AML-193 (cell line): ENCODE data around the gene BEND3.
"Not testable (repeated sequence)": the region's sequence is repeated elsewhere in the genome, so short reads cannot be mapped to it uniquely, and the experiment has no call there.

Source experiments
- DNase-seq, 2 experiments: peaks; one replicate each; lab custom pipeline; 2025; lab: John Stamatoyannopoulos, UW

Gene BEND3

DNA sequence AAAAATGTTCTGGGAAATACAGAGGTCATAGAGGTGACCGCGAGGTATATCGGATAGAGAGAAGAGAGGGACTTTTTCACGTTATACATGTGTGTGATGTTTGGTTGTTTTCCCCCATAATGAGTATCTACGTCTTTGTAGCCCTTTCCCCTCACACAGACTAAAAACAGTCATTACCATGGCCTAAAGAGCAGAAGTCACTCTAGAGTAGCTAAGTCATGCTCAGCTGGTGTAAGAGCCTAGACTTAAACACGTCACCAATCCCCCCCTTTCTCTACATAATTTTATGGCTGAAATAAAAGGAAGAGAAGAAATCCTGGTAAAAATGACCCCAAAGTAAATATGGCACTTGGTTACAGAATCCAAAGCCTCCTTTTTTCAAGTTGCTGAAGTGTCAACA lies 6.0 kb upstream of the BEND3 start:
- no peak for DNase-seq

DNA sequence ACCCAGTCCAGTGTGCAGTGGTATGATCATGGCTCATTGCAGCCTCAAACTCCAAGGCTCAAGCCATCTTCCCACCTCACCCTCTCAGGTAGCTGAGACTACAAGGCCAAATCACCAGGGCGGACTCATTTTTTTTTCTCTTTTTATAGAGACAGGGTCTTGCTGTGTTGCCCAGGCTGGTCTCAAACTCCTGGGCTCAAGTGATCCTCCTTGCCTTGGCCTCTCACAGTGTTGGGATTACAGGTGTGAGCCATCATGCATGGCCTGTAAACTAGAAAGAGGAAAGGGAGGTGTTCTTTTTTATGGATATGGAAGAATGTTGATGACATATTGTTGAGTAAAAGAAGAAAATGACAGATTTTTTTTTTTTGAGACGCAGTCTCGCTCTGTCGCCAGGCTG lies 5.1 kb upstream of the BEND3 start:
- no peak for DNase-seq

DNA sequence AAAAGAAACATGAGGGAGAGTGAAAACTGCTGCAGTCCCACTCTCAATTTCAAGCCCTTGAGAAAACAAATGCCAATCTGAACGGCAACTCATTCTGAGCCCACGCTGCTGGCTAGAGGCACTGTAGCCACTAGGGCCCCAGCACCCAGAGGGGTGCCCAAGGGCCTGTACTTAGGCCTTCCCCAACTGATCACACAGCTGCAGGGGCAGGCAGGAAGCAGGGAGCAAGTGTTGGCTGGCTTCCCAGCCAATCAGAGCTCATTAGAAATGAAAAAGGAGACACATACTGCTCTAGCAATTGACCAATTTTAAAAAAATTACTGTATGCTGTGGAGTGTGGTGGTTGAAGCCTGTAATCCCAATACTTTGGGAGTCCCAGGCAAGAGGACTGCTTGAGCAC lies 3.7 kb upstream of the BEND3 start:
- DNase-seq, result no peak

DNA sequence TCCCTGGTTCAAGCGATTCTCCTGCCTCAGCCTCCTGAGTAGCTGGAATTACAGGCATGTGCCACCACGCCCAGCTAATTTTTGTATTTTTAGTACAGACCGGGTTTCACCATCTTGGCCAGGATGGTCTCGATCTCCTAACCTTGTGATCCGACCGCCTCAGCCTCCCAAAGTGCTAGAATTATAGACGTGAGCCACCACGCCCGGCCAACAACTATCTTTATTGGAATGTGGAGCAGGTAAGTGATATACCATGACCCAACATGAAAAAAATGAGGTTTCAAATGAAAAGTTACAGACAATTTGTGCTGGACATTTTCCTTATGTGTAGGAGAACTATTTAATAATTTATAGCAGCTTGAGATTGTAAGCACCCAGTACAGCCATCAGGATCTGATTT lies 3.2 kb upstream of the BEND3 start:
- not testable (repeated sequence) for DNase-seq

DNA sequence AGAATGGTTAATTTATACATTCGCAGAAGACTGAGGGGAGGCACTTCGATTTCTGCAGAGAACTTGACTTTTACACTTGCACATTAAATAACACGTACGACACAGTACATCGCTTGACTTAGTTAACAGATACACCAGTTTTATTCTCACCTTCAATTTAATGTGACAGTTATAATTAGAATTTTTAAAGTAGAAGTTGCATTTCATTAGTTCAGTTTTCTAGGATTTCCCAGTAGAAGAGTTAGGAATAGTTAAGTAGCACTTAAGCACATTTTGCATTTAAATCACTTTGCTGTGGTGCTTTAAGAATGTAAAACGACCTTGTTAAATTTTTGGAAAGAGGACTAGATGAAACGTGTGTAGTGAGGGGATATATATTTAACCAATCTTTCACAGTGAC lies 1.6 kb upstream of the BEND3 start:
- DNase-seq, result no peak

DNA sequence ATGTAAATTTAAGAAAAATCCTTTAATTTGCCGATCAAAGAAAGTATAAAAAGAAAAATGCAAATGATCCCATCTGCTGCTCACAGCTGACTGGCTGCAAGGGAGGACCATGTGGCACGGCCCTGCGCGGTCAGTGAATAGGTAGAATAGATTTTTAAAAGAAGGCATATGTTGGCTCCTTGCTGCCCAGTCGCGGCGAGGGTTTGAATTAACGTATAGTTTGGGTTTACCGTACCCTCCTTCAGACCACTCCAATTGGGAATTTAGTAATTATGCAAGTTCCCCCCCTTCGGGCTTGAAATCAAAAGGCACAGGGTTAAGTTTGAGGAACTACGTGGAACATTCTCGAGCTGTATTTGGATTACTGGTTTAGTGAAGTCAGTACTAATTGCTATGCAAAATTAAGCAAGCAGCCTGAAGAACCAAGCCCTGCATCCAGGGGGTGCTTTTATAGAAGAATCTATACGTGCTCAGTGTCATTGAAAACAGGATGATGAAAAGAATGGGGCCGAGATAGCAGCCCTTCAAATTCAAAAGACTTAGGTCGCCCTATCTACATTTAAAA lies 1.1 kb upstream of the BEND3 start:
- no peak for DNase-seq

DNA sequence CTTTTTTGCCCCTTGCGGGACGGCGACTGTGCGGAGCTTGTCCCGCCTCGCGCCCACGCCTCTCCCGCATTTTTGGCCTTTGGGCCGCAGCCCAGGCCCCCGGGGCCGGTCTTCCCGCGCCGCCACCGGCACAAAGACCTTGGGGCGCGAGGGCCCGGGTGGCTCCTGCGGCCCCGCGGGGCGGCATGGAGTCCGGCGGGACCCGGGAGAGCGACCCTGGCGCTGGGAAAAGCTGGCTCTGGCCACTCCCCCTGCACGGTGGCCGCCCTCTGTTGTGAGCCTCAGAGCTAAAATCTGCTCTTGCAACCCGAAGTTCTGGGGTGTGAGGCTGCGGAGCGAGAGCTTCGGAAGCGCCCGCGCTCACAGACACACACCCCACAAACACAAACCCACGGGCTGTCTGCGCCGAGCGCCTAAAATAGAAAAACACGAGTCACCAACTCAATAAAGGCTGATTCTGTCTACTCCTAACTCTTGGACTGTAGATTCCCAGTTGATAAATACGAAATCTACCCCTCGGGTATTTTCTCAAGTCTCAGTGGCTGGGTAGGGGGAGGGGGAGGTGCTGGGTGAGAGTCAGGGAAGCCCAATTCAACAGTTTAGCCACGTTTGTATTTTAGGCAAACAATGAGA lies 496 bp upstream of the BEND3 start:
- DNase-seq, result no peak

DNA sequence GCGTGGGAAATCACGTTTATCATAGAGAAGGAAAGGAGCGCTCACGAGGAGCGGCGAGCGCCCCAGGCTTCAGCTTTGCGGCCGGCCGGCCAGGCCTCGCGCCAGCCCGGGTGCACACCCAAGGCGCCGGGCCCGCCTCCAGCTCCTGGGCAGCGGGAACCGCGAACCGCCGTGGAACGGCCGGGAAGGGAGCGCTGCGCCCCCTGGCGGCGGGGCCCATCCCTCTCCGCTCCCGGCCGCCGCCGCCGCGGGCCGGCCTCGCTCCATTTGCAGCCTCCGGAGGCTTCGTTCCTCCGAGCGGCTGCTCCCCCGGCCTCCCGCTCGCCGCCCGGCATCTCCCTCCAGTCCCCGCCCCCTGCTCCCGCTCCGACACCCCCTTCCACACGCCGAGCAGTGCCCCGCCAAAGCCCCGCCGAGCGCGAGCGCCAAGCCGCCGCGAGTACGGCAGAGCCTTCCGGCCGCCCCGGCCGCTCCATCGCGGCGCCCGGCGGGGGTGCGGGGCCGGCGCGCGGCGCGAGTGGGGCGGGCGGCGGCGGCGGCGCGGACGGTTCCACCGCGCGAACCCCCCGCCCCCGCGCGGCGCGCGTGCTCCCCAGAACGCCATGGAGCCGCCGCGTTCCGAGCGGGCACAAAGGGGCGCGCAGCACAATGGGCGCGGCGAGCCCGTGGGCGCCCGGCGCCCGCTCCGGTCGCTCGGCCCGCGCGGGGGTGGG lies 946 bp downstream of the BEND3 start:
- peak; percentile 89 to 93 for DNase-seq

DNA sequence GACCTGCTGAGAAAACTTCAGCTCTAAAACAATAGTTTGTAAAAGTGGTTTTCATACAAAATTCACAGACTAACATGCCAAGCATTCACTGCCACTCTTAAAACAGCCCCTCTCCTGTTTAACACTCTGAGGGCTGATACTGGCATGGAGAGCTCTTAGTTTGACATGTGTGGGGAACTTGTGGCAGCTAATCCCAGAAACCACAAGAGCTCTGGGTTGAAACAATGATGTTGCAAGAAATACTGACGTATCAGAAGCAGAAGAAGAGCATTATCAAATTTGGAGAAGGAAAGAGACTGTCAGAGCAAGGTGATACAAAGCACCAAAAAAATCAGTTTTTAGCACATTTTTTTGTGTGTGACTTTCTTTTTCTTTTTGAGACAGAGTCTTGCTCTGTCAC lies 5.1 kb downstream of the BEND3 start:
- DNase-seq, result peak; percentile 98

DNA sequence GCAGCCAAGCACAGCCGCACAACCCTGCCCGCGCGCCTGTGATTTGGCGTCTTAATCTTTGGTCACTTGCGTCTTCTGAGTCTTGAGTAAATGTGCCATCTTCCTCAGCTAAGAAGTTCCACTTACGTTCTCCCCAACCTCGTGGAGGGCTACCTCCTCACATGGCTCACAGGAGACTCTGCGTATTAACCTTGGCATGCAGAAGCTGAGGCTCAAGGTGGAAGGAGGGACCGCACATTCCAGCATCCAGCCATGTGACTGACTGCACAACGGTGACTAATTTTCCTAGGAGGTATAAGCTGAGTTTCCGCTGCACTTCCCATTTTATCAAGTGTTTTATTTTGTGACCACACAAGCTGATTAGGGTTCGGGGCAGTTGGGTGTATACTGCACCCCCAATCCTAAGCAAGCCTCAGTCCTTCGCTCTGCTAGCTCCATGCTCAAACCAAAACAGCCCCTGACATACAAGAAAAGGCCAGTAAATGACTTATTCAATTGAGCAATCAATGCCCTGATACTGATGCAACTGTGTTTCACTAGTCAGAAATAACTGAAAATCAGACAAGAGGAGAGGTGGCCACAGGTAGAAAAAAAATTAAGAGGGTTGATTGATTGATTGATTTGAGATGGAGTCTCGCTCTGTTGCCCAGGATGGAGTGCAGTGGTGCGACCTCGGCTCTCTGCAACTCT lies 7.0 kb downstream of the BEND3 start:
- peak; percentile 37 to 57 for DNase-seq

DNA sequence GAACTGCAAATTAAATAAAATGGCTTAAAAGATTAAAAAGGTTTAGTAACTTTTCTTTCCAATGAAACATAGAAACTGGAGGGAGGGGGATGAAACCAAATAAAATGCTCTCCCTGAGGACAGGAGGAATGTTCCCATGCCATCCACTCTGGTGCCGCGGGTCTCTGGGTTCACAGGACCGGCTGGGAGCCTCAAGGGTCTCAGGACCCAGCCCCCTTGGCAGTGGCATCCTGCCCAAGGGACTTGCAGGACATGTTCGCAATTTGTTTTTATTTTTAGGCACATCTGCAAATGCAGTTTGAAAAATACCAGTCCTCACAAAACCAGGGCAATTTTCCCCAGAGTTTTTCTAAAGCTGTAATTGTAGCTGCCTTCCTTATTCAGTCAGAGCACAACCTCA lies 7.5 kb downstream of the BEND3 start:
- no peak for DNase-seq

DNA sequence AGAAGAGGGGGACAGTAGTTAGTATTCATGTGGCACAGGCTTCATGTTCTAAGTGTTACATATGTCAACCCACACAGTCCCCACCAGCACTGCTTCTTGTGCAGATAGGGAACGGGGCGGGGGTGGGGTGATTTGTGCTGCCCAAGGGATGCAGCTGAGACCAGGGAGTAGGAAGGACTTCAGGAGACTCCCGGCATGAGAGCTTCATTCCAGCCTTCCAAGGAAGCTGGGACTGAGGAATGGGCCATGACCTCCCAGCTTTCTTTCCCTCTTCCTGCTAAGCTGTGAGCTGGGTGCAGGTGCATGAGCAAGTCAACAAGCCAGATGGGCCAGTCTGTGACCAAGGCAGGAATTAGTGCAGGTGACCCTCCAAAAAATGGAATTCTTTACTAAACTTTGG lies 9.2 kb downstream of the BEND3 start:
- DNase-seq, result no peak

DNA sequence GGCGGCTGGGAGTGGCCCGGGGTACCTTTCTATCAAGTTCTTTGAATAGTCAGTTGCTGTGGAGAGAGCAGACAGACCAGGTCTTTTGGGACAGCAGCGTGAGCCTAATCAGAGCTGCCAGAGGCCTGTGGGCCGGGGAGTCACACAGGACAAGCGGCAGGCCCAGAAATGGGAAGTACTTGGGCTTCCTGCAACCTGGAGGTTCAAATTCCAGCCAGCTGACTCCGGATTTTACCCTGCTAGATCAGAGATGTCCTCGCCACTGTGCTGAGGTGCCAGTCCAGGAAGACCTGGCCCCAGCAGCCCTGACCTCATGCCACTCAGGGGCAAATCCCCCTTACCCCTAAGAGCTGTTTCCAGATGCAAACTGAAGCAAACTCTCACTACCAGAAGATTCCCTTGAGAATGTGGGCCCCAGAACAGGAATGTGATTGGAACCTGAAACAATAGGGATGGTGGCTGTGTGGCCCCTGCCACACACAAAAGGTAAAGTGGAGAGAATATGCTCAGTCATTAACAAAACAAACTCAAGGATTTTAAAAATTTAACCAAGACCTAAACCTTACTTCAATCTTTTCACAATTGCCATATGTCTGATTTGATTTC lies 9.7 kb downstream of the BEND3 start:
- DNase-seq, result no peak

DNA sequence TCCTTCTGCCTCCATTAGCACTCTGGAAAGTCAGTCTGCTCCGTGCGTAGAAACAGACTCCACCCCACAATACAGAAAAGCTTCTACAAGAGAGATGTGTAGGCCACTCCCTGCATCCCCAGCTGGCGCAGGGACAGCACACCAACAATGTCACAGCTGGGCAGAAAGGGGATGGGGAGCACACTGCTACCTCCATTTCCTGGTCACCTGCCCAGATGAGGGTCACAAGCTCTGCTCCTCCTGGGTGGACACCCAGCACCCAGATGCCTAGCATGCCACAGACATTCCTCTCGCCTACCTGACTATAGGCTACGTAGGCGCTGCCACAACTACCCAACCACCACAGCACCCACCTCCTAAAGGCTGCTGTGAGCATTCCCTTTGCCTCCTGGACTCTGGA lies 12.2 kb downstream of the BEND3 start:
- DNase-seq, result no peak

DNA sequence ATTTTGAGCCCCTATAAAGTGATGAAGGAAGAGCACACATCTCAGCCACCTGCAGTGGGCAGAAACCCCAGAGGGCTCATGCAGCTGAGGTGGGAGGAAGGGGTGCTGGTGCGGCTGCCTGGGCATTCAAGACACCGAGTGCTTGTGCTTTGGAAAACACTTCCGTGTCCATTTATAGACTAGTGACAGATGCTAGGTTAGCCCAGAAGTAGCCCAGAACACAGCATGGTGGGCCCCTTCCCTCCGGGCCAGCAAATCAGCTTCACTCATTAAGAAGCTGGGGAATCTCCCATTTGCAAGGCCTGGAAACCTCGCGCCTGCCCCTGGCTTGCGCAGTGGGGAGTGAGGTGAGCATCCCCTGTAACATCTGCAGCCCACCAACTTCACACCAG lies 12.9 kb downstream of the BEND3 start:
- no peak for DNase-seq

DNA sequence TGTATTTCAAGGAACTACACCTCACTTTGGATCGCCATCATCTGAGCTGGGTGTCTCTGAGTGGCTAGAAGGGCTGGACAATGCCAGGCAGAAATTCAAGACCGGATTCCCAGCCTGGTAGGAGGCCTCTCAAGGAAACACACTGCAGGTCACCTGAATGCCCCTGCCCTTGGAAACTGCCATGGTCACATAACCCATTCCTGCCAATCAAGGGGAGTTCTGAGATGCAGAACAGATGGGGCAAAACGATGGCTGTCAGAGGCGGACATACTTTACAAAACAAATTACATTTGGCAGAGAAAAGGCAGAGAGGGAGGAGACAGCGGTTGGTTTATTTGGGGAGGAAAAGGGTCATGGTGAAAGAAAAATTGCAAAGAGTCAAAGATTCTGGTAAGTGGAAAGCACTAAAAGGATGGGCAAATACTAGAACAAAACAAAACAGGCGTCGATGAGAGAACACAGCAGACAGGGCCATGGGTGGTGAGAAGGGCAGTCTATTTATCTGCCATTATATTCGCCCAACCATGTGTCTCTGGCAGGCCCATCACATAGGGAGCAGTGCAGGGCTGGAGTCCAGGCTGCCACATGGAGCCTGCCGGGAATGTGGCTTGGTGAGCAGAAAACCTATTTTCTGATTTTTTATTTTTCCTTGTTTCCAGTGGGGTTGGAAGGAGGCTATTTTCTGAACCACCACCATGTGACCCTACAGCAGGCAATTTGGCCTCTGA lies 13.5 kb downstream of the BEND3 start:
- DNase-seq, result no peak

DNA sequence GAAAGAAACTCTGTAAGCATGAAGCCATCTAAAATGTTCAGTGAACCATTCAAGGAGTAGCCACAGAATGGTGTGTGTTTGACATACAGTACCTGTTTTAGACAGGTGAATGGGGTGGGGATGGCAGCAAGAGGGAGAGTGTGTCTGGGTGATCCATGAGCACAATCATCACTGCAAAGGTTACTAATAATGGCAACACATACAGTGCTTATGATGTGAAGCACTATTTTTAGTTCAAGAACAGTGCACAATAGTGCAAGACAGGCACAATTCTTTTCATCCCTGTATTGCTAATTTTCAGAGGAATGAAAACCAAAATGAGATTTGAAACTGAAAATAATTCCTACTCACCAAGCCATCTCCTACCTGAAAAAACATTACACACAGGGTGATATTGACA lies 14.1 kb downstream of the BEND3 start:
- DNase-seq, result no peak

DNA sequence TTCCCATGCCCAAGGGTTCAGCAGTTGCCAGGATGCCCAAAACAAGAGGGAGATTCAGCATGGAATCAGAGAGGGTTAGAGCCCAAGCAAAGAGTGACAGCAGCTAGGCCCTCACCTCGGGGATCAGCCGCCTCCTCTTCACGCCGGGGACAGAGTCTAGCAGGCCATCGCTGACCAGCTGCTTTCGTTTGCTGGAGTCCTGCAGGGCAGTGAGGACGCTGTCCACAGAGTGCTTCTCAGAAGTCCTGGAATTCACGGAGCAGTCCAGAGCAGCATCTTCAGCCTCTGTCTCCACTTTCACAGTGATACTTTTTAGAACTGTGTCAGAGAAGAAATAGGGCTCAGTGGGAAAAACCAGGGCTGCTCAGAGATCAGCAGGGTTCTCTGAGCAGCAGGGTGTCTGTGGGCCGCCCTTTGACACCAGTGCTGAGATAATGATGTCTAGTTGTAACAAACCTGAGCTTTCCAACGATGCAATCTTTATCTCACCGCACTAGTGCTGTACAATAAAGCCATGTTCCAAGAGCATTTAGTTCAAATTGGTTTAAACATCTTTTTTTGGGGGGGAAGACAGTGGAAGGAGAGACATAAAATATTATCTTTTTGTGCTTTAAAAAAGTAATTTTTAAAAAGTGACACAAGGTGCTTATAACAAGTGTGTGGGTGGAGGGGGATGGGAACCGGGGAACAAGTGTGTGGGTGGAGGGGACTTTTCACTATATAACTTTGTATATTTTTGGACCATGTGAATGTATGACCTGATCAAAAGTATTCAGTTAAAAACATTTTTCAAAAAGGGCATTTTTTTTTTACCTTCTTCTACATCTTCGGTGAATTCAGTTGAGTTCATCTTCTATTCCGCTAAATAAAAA lies 16.6 kb downstream of the BEND3 start:
- no peak for DNase-seq

DNA sequence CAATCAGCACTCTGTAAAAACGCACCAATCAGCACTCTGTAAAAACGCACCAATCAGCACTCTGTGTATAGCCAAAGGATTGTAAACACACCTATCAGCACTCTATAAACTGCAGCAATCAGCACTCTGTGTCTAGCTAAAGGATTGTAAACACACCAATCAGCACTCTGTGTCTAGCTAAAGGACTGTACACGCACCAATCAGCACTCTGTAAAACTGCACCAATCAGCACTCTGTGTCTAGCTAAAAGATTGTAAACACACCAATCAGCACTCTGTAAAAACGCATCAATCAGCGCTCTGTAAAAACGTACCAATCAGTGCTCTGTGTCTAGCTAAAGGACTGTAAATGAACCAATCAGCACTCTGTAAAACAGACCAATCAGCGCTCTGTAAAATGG lies 30.9 kb downstream of the BEND3 start:
- not testable (repeated sequence) for DNase-seq

DNA sequence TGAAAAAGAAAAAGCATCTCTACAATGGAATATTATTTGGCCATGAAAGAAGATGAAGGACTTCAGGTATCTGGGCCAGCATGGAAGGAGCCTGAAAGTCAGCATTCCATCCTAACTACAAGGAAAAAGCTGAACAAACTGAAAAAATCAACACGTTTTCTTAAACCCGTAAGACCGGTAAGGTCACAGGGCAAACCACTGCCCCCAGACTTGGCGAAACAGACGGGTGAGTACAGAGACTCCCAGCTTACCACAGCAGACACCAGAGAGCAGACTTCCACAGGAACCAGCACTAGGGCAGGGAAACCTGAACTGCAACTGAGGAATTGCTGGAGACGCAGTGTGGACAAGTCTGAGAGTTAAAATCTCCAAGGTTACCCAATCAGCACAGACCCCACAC lies 31.4 kb downstream of the BEND3 start:
- DNase-seq, result no peak
